Thoracic aorta (tissue), 2 donors: ENCODE measurements around the gene TBX5. TPM values are rescaled to one million over a fixed set of nuclear protein-coding genes. Genes with fewer than 3 reads are reported as not detected.
A peak's percentile ranks its signal among the peaks of the same experiment; 100 is the strongest.

Experiments
- ATAC-seq: fragments of 150-250 bp; one replicate; pipeline ENCODE4 v1.8.0; 2017; ENCODE audit warnings: low read depth; ENCODE audit not compliant: insufficient number of reproducible peaks, low FRiP score
- DNase-seq: peaks from one replicate; pipeline ENCODE4 v3.0.0-alpha.2; 2020; ENCODE audit warnings: low spot score
- H3K27ac ChIP-seq, 2 donors: fragments of 200-600 bp; sonication (generic); 1 replicate in 1 of 2; 2 replicates in 1 of 2; pipeline ENCODE4 v1.5.1; 2016; ENCODE audit warnings: mild to moderate bottlenecking in 2 of 2, moderate library complexity in 2 of 2
- H3K27me3 ChIP-seq: fragments of 200-600 bp; sonication (generic); replicated peaks from 2 replicates; pipeline ENCODE4 v1.6.0; 2016; ENCODE audit warnings: mild to moderate bottlenecking; ENCODE audit not compliant: insufficient read depth
- H3K36me3 ChIP-seq: fragments of 200-600 bp; sonication (generic); one replicate; pipeline ENCODE4 v1.5.1; 2016
- H3K4me1 ChIP-seq, 2 donors: fragments of 200-600 bp; sonication (generic); 1 replicate in 1 of 2; 2 replicates in 1 of 2; pipeline versions ENCODE4 v1.5.1 to v1.6.0; 2016; ENCODE audit warnings: low read depth in 2 of 2, mild to moderate bottlenecking in 1 of 2; ENCODE audit not compliant: control insufficient read depth in 1 of 2
- H3K4me3 ChIP-seq: fragments of 200-600 bp; sonication (generic); 2 replicates; pipeline ENCODE4 v1.5.1; 2016; ENCODE audit warnings: mild to moderate bottlenecking
- H3K9me3 ChIP-seq: fragments of 200-600 bp; sonication (generic); 2 replicates; pipeline ENCODE4 v1.5.1; 2016
- total RNA-seq, 2 donors: library from RNA; depleted of rRNA; stranded (reverse); fragments of >200 nt; gene quantifications; one replicate each; pipeline versions ENCODE4 v1.1.0 to v1.2.3, GENCODE V29; 2016
- TF ChIP-seq, protein P1 (sequence below): fragments of 200-600 bp; sonication (generic); IDR thresholded peaks from one replicate; pipeline ENCODE4 v1.5.1; 2019; ENCODE audit warnings: antibody characterized with exemption

TBX5 gene
- 1 to 10 TPM in 1 of 2 donors, under 1 TPM in 1; 0.21 to 1.5 TPM for total RNA-seq

GRCh38 chr12:114405519-114406271, at the start of gene TBX5:
TSS of gene TBX5 (minus strand) at chr12:114406144. CDS start at chr12:114403898, 2,246 bp downstream.
- H3K27ac ChIP-seq = no peak within 1 kb of the TSS
- ATAC-seq (no peak), DNase-seq (no peak)
- H3K36me3 ChIP-seq = no peaks in the 10 kb centered on the region
- H3K9me3 ChIP-seq = no peaks in the 10 kb centered on the region
- peak within 1 kb of the TSS; percentile 51 for H3K4me3 ChIP-seq
- H3K27me3 ChIP-seq = peaks cover 32% of the 10 kb centered on the region
- TF ChIP-seq, protein P1, sequence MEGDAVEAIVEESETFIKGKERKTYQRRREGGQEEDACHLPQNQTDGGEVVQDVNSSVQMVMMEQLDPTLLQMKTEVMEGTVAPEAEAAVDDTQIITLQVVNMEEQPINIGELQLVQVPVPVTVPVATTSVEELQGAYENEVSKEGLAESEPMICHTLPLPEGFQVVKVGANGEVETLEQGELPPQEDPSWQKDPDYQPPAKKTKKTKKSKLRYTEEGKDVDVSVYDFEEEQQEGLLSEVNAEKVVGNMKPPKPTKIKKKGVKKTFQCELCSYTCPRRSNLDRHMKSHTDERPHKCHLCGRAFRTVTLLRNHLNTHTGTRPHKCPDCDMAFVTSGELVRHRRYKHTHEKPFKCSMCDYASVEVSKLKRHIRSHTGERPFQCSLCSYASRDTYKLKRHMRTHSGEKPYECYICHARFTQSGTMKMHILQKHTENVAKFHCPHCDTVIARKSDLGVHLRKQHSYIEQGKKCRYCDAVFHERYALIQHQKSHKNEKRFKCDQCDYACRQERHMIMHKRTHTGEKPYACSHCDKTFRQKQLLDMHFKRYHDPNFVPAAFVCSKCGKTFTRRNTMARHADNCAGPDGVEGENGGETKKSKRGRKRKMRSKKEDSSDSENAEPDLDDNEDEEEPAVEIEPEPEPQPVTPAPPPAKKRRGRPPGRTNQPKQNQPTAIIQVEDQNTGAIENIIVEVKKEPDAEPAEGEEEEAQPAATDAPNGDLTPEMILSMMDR = no peak
- peaks cover 7 to 29% of the 10 kb centered on the region in 2 donors for H3K4me1 ChIP-seq

- ATAC-seq (no peak), DNase-seq (no peak)
- Histone ChIP-seq H3K4me1 (peaks cover 0 to 6% of the 10 kb centered on the region in 2 donors), H3K36me3 (no peaks in the 10 kb centered on the region), H3K9me3 (no peaks in the 10 kb centered on the region), H3K27ac (no peak overlapping the region), H3K4me3 (no peak overlapping the region), H3K27me3 (peaks cover 7% of the 10 kb centered on the region)
- TF ChIP-seq, protein P1 = no peak
Observed at GRCh38 chr12:114451657-114452056, 45.7 kb upstream of the TBX5 start.

GRCh38 chr12:114450515-114451300, 44.8 kb upstream of the TBX5 start:
- Histone ChIP-seq H3K4me1 (peaks cover 0 to 6% of the 10 kb centered on the region in 2 donors), H3K9me3 (no peaks in the 10 kb centered on the region), H3K27me3 (peaks cover 14% of the 10 kb centered on the region), H3K27ac (no peak overlapping the region), H3K4me3 (no peak overlapping the region), H3K36me3 (no peaks in the 10 kb centered on the region)
- TF ChIP-seq, protein P1 = no peak
- ATAC-seq (no peak), DNase-seq (no peak)

DNA sequence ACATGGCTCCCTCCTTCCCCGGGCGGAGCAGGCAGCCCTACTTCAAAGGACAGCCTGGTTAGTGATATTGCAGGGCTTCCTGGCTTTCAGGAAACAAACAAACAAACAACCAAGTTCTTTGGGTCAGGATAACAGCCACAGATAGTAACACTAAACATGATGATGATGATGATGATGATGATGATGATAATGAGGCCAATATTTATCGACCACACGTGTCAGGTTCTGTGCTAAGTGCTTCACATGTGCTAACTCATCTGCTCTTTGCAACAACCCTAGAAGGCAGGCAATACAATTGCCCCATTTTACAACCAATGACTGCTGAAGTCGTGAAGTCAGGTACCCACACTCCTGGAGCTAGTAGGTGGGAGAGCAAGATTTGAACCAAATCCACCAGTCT, 44.1 kb upstream of the TBX5 start:
- ATAC-seq (no peak), DNase-seq (no peak)
- Histone ChIP-seq H3K27me3 (peaks cover 14% of the 10 kb centered on the region), H3K4me3 (no peak overlapping the region), H3K27ac (no peak overlapping the region), H3K36me3 (no peaks in the 10 kb centered on the region), H3K9me3 (no peaks in the 10 kb centered on the region), H3K4me1 (peaks cover 0 to 6% of the 10 kb centered on the region in 2 donors)
- TF ChIP-seq, protein P1 = no peak

DNA sequence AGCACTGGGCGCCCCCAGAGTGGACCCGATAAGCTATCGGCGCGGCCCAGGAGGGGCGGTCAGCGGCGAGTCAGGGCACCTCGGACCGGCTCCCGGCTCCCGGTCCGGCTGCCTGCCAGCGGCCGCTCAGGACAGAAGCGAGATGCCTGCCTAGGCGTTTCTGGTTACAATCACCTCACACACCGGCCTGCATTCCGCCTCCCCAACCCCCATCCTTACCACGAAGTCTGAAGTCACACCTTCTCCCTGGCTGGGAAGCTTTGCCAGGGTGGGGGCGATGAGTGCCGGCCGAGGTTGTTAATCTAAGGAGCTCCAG, 42.6 kb upstream of the TBX5 start:
- ATAC-seq (no peak), DNase-seq (no peak)
- no peak overlapping the region for H3K4me3 ChIP-seq
- H3K9me3 ChIP-seq = no peaks in the 10 kb centered on the region
- TF ChIP-seq, protein P1 = no peak
- H3K27ac ChIP-seq = no peak overlapping the region
- H3K4me1 ChIP-seq = peaks cover 0 to 20% of the 10 kb centered on the region in 2 donors
- no peaks in the 10 kb centered on the region for H3K36me3 ChIP-seq
- peaks cover 14% of the 10 kb centered on the region for H3K27me3 ChIP-seq
